Body of pancreas (tissue), 4 donors: ENCODE data around the gene BMP7.

Experiments
- POLR2A ChIP-seq, 3 donors: fragments of 450-650 bp; IDR thresholded peaks; one replicate each; pipeline ENCODE4 v1.6.1; 2016; ENCODE audit warnings: antibody characterized with exemption in 3 of 3, mild to moderate bottlenecking in 2 of 3
- TF ChIP-seq, protein P1 (sequence below), 7 experiments: fragments of 450-650 bp in 4 of 7; fragments of 200-600 bp in 3 of 7; sonication (generic) in 3 of 7; IDR thresholded peaks; one replicate each; pipeline ENCODE4 v1.5.1; 2016 to 2019; ENCODE audit warnings: antibody characterized with exemption in 7 of 7

DNA sequence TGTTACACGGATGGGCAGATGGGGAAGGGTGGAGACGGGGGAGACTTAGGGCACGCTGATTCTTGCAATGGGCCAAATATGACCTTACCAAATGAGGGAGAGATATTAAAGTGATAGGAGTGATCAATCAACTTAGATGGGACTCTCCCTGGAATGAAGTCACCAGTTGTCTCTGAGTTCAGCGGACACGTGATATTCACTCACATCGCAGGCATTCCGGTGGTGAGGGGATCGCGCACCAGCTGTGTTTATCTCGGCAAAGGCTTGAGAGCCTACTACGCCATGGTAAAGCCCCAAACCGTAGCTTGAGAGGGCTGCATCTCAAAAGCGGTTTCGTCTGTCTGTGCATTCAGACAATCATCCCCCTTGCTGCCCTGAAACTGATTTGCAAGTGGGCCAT, 5.5 kb downstream of the BMP7 start:
- TF ChIP-seq, protein P1, sequence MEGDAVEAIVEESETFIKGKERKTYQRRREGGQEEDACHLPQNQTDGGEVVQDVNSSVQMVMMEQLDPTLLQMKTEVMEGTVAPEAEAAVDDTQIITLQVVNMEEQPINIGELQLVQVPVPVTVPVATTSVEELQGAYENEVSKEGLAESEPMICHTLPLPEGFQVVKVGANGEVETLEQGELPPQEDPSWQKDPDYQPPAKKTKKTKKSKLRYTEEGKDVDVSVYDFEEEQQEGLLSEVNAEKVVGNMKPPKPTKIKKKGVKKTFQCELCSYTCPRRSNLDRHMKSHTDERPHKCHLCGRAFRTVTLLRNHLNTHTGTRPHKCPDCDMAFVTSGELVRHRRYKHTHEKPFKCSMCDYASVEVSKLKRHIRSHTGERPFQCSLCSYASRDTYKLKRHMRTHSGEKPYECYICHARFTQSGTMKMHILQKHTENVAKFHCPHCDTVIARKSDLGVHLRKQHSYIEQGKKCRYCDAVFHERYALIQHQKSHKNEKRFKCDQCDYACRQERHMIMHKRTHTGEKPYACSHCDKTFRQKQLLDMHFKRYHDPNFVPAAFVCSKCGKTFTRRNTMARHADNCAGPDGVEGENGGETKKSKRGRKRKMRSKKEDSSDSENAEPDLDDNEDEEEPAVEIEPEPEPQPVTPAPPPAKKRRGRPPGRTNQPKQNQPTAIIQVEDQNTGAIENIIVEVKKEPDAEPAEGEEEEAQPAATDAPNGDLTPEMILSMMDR (IDR thresholded peaks at IDR 0.05) = no peak
- no peak for TF ChIP-seq POLR2A (IDR thresholded peaks at IDR 0.05)
